Activated B cell treated with CpG ODN at 0.5 μM for 24 hours (primary cell): Measurements from ENCODE around the gene PPARG. TPM values are rescaled to one million over a fixed set of nuclear protein-coding genes. Genes with fewer than 3 reads are reported as not detected.
A peak's percentile ranks its signal among the peaks of the same experiment; 100 is the strongest.
"Not testable (repeated sequence)": the region's sequence is repeated elsewhere in the genome, so short reads cannot be mapped to it uniquely, and the experiment has no call there.

Experiments used
- ATAC-seq: fragments of 200-7000 bp; cut with Tn5 transposase; one replicate; pipeline ENCODE4 v1.10.0; 2021; ENCODE audit warnings: low read depth, mild to moderate bottlenecking, moderate library complexity
- CTCF ChIA-PET: fragments of 350-600 bp; sonication (Branson Sonifier 250); formaldehyde crosslinking; loops from one replicate; lab custom pipeline; 2021; ENCODE audit warnings: antibody characterized with exemption; lab: Charles Lee
- POLR2A ChIA-PET: fragments of 350-600 bp; sonication (Branson Sonifier 250); formaldehyde crosslinking; loops from one replicate; lab custom pipeline; 2021; ENCODE audit warnings: antibody characterized with exemption; lab: Charles Lee
- DNase-seq: peaks from one replicate; pipeline ENCODE4 v3.0.0; 2022
- H3K27ac Mint-ChIP-seq: one replicate; pipeline ENCODE4 v1.8.0; 2020; ENCODE audit warnings: mixed read lengths
- H3K27me3 Mint-ChIP-seq: one replicate; pipeline ENCODE4 v1.8.0; 2021; ENCODE audit warnings: mixed read lengths
- H3K36me3 Mint-ChIP-seq: one replicate; pipeline ENCODE4 v1.8.0; 2021; ENCODE audit warnings: low read depth, mixed read lengths
- H3K4me1 Mint-ChIP-seq: one replicate; pipeline ENCODE4 v1.8.0; 2021; ENCODE audit warnings: mixed read lengths
- H3K4me3 Mint-ChIP-seq: one replicate; pipeline ENCODE4 v1.8.0; 2020; ENCODE audit warnings: mild to moderate bottlenecking, mixed read lengths
- H3K9me3 Mint-ChIP-seq: one replicate; pipeline ENCODE4 v1.8.0; 2020; ENCODE audit warnings: mixed read lengths
- intact Hi-C: fragments of 100-400 bp; cut with micrococcal nuclease; formaldehyde crosslinking; loops from one replicate; pipeline ENCODE4 v1.15.1; 2024
- total RNA-seq: library from RNA; stranded (reverse); gene quantifications from 2 replicates; pipeline ENCODE4 v1.2.3, GENCODE V29; 2022
- TF ChIP-seq, protein P1 (sequence below): fragments of 200-600 bp; IDR thresholded peaks from one replicate; pipeline ENCODE4 v1.8.0; 2022; ENCODE audit warnings: antibody characterized with exemption, mild to moderate bottlenecking

Gene PPARG
- total RNA-seq, 1 donor from 2014 or later, result not detected

DNA sequence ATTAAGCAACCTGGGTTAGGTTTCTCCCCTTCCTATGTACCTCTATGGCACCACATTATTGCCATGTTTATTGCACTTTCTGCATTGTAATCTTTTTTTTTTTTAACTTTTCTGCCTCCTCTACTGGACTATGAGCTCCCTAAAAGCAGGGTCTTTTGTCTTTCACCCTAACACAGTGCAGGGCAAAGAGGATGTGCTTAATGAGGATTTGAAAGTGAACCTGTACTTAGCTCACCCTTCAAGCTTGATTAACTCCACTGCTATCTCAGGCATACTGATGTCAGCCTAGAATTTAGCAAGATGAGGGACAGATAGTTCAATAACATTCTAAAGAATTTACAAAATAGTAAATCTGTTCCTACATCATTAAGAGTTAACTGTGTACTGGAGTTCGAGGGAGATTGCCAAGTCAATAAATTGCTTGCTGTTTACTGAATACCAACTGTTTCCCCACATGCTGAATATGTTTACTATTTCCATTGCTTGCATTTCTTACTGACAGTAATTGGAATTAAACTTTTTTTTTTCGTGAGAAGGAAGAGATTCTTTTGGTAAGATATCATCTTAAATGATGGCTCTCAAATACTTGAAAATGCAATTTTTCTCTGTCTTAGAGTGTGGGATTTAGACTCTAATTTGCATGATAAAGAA is 15.7 kb upstream of the PPARG start:
- no peak for DNase-seq

DNA sequence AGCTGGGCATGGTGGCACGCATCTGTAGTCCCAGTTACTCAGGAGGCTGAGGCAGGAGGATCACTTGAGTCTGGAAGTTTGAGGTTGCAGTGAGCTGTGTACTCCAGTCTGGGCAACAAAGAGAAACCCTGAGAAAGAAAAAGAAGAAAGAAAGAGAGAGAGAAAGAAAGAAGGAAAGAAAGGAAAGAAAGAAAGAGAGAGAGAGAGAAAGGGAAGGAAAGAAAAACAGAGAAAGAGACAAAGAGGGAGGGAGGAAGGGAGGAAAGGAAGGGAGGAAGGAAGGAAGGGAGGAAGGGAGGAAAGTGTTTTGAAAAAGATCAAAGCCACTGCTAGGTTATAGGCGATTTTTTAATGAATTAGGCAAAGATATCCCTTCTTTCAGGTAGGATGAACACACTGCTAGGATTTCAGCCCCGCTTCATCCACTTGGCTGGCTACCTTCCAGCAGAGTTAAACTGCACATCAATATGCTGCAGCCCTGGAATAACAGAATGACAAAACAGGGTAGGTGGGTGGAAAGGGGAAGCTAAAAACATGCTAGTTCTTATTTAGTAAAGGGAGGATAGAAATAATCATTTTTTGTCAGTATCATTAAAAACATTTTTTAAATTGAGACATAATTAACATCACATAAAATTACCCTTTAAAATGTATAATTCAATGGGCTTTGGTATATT is 12.8 kb upstream of the PPARG start:
- DNase-seq (no peak), ATAC-seq (no peak)
- no peaks in the 10 kb centered on the region for H3K36me3 Mint-ChIP-seq
- TF ChIP-seq, protein P1, sequence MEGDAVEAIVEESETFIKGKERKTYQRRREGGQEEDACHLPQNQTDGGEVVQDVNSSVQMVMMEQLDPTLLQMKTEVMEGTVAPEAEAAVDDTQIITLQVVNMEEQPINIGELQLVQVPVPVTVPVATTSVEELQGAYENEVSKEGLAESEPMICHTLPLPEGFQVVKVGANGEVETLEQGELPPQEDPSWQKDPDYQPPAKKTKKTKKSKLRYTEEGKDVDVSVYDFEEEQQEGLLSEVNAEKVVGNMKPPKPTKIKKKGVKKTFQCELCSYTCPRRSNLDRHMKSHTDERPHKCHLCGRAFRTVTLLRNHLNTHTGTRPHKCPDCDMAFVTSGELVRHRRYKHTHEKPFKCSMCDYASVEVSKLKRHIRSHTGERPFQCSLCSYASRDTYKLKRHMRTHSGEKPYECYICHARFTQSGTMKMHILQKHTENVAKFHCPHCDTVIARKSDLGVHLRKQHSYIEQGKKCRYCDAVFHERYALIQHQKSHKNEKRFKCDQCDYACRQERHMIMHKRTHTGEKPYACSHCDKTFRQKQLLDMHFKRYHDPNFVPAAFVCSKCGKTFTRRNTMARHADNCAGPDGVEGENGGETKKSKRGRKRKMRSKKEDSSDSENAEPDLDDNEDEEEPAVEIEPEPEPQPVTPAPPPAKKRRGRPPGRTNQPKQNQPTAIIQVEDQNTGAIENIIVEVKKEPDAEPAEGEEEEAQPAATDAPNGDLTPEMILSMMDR, result no peak
- no peak overlapping the region for H3K27ac Mint-ChIP-seq
- CTCF ChIA-PET, result no interaction called here
- H3K27me3 Mint-ChIP-seq, result peaks cover 9% of the 10 kb centered on the region
- intact Hi-C loops, result no loop called here
- POLR2A ChIA-PET, result no interaction called here
- H3K4me3 Mint-ChIP-seq, result no peak overlapping the region
- H3K9me3 Mint-ChIP-seq, result no peaks in the 10 kb centered on the region
- peaks cover 7% of the 10 kb centered on the region for H3K4me1 Mint-ChIP-seq

More for the DNA sequence above, 15.7 kb upstream of the PPARG start:
- intact Hi-C loops, result no loop called here
- ATAC-seq, result peak; percentile 71
- Mint-ChIP-seq H3K9me3 (no peaks in the 10 kb centered on the region), H3K27ac (no peak overlapping the region), H3K4me3 (no peak overlapping the region), H3K36me3 (no peaks in the 10 kb centered on the region), H3K27me3 (peaks cover 6% of the 10 kb centered on the region), H3K4me1 (peaks cover 7% of the 10 kb centered on the region)
- ChIA-PET CTCF (no interaction called here), POLR2A (interaction anchor here (0.7 kb wide), 1 partner anchor 871 kb away, joined by 3 read pairs; no protein-coding TSS in a partner anchor)
- TF ChIP-seq, protein P1, result no peak

DNA sequence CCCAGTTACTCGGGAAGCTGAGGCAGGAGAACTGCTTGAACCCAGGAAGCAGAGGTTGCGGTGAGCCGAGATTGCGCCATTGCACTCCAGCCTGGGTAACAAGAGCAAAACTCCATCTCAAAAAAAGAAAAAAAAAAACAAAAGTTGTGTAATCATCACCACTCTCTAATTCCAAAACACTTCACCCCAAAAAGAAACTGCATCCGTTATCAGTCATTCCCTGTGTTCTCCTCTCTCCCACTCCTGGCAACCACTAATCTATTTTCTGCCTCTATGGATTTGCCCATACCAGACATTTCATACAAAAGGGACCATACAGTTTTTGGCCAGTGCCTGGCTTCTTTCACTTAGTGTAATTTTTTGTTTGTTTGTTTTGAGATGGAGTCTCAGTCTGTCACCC is 12.0 kb upstream of the PPARG start:
- intact Hi-C loops, DNase-seq, H3K4me1 Mint-ChIP-seq, H3K27ac Mint-ChIP-seq, ATAC-seq, POLR2A ChIA-PET, H3K9me3 Mint-ChIP-seq, CTCF ChIA-PET, H3K4me3 Mint-ChIP-seq, H3K36me3 Mint-ChIP-seq, H3K27me3 Mint-ChIP-seq: not testable (repeated sequence)

DNA sequence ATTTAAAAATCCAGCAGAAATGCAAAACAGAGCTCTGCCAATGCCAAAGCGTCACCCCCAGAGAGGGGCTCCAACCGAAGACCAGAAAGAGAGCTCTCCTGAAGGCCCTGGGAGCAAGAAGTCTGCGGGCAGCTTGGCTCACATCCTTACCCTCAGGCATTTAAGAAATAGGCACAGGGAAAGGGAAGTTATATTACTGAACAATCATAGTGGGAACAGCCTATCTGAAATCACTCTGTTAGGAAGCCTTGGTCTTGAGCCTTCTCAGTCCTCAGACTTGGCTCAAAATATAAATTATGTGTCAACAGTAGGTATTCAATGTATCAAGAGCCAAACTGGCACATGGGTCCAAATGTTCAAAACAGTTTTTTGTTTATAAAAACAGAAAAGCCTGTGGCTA is 10.3 kb upstream of the PPARG start:
- no peak for ATAC-seq
- intact Hi-C loops, result no loop called here
- Mint-ChIP-seq H3K27ac (no peak overlapping the region), H3K9me3 (no peaks in the 10 kb centered on the region), H3K4me1 (no peaks in the 10 kb centered on the region), H3K36me3 (no peaks in the 10 kb centered on the region), H3K4me3 (no peak overlapping the region), H3K27me3 (peaks cover 12% of the 10 kb centered on the region)
- POLR2A ChIA-PET, result no interaction called here
- TF ChIP-seq, protein P1, result no peak
- CTCF ChIA-PET, result no interaction called here
- DNase-seq, result no peak

DNA sequence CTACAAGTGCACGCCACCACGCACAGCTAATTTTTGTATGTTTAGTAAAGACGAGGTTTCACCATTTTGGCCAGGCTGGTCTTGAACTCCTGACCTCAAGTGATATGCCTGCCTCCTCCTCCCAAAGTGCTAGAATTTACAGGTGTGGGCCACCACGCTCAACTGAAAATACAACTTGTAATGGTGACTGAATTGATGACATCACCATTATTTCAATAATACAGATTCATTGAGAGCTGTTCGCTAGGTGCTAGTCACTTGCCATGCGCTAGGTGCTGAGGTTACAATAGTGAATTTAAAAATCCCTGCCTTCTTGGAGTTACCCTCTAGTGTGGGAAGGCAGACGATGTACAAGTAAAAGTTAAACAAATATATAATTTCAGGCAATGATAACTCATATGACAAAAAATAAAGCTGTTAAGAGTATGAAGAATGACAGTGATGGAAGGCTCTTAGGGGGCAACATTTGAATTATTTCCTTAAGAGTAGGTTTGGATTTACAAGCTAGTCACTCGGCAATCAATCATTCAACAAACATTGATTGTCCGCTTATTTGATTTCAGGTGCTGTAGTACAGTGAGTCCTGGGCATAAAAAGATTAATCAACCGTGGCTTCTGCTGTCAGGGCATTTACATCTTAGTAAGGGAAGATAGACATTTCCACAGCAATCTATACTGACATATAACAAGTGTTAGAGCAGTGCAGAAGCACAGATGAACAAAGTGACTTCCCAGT is 9.1 kb upstream of the PPARG start:
- Mint-ChIP-seq H3K36me3 (no peaks in the 10 kb centered on the region), H3K27me3 (peaks cover 18% of the 10 kb centered on the region), H3K4me1 (no peaks in the 10 kb centered on the region), H3K27ac (no peak overlapping the region), H3K9me3 (peaks cover under 1% of the 10 kb centered on the region), H3K4me3 (no peak overlapping the region)
- ChIA-PET CTCF (no interaction called here), POLR2A (no interaction called here)
- DNase-seq (no peak), ATAC-seq (no peak)
- intact Hi-C loops, result no loop called here
- TF ChIP-seq, protein P1, result no peak
